ENCODE data around the gene KCNC1.

The KCNC1 gene

DNA sequence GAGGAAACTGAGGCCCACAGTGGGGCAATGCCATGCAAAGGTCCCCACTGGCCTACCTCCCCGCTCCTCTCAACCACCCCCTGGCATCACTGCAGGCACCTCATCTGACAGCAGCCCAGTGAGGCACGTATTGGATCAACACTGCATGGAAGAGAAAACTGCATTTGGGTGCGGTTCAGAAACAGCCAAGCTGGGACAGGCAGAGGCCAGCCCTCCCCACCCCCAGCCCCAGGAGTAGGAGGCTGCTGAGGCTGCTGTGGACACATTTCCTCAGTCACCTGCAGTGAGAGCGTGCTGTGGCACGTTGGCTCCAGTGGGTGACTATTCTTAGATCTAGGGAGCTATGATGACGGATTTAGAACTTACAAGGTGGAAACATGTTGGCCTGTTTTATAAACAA, 63.7 kb downstream of the KCNC1 start:
- DNase-seq, result no peak

DNA sequence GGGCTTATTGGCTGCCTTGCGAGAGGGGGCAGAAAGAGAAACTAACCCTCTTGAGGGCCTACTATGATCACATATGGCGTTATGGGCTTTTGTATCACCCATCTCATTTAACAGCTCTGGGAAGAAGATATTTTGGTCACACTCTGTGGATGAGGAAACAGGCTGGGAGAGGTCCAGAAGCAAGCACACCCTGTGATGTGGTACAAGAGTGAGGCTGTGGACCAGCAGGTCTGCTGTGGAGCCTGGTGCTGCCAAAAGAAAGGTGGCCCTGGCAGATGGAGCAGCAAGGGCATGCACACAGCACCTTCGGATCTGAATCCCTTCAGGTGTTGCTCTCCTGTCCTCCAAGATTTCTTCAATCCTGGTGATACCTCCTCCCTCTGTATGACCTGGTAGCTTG, 64.1 kb downstream of the KCNC1 start:
- no peak for DNase-seq

DNA sequence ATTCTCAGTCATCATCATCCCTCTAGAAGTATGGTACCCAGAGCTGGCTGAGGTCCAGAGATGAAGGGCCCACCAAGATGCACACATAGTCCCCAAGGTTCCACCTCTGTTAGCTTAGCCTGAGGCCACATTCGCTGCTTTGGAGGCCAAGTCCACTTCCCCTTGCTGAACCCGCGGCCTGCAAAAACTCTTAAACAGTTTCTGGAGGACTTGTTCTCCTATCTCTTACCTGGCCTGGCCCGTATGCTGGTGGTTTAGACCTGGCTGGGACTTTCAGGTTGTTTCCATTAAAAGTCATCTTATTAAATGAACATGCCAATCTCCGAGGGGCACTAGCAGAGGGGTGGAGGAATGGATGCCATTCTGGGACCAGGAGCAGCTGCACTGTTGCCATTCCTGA, 64.6 kb downstream of the KCNC1 start:
- DNase-seq, result no peak

DNA sequence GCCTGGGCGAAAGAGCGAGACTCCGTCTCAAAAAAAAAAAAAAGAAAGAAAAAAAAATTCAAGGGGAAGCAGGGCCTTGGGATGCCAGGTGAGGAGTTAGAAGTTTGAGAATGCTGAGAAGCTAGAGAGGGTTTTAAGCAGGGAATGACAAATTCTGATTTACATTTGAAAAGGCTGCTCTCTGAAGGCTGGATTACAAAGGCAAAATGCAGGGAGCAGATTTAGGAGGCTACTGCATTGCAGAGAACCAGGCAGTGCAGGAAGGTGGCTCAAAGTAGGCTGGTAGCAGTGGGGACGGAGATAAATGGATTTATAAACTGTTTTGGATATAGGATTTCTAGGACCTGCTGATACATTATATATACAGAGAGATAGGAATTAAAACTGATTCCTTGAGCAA, 66.6 kb downstream of the KCNC1 start:
- DNase-seq, result no peak

DNA sequence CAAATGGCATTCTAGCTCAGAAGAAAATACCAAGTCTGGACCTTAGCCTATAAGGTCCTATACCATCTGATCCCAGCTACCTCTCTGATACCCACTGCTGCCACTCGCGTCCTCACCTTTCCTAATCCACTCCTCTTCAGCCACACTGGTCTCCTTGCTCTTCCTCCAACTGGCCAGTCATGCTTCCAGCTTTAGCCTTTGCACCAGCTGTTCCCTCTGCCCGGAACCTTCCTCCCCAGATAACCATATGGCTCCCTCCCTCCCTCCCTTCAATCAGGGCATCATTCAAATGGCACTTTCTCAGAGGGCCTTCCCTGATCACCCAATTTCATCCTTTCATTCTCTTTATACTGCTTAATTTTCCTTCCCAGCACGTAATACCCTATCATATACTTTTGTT, 67.9 kb downstream of the KCNC1 start:
- DNase-seq, result no peak

DNA sequence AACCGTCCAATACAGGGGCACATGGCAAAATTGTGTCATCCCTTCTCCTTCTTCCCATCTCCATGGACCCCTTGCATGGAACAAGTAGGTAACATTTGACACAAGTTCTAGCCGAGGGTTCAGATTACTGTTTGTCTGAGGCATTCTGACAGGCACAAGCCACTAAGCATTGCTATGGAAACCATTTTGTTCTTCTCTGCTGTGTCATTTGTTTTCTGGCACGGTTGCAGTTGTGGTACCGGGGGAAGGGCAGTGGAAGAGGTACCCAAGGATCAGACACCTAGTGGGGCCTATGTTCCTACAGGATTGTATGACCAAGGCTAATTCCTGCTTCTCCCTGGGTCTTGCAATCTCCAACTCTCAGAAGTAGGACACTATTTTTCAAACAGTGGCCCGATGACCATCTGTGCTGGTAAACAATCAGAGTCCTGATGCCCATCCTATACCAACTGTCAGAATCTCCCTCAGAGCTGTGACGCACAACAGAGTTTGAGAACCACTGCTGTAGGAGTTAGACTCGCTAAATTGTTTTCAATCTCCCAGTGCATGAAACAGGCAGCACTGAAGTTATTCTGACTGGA, 69.3 kb downstream of the KCNC1 start:
- DNase-seq, result no peak

DNA sequence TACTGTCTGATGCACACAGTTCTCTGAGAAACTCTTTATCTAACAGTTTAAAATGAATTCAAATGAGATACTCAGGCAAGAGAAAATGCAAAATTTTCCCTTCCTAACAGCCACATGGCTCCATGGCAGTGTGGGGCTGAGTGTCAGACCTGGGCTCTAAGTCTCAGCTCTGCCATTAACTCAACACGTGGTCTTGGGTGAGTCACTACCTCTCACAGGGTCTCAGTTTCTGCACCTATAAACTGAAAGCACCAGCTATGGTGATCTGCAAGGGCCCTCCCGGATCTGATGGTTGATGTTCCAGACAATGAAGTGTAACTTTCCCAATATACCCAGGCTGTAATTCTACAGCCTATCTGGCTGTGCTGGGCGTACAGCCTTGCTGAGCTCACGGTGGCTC, 70.5 kb downstream of the KCNC1 start:
- DNase-seq, result no peak

DNA sequence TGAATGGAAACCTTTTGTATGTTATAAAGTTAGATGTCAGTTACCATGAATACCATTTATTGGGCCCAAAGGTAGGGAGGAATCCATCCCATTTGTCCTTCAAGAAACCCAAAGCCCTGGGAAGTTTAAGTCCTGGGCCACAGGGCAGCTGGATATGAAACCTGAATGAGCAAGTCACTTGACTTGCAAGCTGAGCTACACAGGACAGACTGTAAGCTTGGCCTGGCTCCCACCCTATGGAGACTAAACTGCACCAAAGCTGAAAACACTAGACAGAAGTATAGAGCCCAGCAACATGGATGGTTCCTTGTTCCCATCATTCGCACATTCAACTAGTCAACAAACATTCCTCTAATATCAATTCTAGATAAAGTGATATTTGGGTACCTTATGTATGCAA, 71.3 kb downstream of the KCNC1 start:
- no peak for DNase-seq

DNA sequence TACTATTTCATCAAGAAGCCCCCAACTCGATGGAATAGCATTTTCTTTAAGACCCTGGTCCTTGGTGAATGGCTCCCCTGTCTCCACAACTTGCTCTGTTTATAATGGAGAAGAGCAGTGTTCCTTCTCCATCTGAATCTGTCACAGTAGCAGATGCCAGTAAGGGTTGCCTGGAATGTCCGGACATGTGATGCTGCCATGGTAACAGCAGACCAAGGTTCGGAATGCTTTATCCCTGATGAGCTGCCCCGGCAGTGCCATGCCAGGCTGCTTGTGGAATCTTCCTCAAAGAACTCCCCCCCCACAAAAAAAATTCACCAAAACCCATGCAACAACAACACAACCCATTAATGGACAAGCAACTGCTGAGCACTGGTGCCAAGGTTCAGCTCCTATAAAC, 72.5 kb downstream of the KCNC1 start:
- DNase-seq, result no peak

DNA sequence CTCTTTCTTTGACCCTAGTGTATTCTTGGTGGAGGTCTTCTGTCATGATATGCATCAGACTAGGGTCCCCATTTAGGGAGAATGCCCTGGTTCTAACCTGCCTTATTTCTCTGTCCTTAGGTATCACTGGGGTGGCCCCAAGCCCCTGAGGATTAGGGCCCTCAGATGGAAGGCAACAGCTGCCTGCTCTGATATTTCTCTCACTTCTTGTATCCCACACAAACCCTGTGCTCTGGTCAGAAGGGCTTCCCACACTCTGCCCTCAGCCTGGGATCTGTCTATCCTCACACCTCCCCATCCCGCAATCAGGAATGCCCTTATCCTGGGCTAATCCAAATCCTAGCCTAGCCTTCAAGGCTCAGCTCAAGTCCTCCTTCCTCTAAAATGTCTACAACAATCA, 75.5 kb downstream of the KCNC1 start:
- no peak for DNase-seq

DNA sequence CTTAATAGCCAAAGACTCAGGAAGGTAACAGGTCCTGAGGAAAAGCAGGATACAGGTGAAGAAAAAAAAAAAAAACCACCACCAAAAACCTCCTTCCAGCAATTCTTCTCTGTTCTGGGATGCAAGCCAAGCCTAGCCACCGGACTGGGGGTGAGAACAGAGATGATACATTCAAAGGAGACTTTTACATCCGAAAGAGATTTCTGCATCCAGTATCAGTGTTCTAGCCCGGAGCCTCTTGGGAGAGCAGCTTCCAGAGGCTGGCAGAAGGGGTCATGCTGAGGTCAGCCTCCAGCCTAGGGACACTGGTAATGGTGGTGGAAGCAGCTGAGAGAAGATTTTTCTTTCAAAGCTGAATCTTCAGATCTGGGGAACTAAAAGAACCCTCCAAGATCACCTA, 76.2 kb downstream of the KCNC1 start:
- DNase-seq, result no peak

DNA sequence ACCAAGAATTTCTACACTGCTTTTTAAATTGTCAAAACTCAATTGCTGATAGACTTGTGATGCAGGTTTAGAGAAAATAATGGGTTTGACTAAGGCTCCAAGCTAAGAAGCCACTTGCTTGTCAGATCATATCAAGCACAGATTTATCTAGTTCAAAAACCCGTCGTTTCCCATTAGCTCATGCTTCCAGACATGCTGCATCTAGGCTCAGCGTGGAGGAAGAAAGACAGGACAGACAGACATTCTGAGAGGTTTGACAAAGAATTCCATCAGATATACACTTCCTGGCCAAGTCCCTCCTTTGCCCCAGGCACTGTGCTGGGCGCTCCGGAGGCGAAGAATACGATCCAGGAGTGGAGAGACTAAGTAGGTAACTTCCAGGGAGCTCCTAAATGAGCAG, 76.8 kb downstream of the KCNC1 start:
- no peak for DNase-seq

DNA sequence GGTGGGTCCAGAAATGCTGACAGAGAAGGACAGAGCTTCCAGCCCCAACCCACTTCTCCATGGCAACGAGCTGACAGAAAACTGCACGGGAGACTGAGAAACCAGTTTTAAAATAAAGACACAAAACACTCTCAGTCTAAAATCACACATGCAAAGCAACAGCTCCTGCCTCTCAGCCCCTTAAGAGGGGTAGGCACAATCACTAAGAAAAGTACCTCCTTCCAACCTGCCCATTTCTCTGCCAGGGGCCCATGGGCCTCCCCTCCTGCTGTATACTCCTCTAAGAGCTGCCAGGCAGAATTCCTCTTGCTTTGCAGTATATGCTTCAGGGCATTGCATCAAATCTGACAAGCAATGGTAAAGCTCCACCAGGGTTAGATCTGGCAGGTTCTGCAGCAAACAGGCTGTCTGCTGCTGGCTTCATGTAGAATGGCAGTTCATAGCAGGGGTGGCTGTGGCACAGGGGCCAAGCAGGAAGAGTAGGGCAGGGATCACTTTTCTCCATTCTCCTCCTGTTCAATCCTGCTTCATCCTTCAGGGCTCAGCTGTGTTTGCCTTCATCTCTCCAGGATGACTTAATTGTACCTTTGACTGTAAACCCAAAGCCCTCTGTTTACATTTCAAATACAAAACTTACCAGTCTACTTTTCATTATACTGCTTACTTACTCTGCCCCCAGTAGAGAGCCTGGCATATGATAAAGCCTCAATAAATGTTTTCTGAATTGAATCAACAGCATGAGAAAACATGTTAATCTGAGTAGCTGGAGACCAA, 77.7 kb downstream of the KCNC1 start:
- DNase-seq, result no peak

DNA sequence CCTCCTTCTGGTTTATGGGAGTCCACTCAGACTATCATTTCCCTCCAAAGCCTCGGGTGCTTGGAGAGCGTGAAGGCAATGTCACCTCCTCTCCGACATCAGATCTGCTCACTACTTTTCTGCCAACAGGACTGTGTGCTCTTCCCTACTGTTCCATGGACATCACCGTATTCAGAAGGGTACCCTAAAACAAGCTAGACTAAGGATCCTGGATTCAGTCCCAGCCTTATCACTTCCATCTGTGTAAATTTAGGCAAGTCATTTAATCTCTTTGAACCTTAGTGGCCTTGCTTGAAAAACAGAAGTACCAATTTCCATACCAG, 78.2 kb downstream of the KCNC1 start:
- DNase-seq, result no peak

DNA sequence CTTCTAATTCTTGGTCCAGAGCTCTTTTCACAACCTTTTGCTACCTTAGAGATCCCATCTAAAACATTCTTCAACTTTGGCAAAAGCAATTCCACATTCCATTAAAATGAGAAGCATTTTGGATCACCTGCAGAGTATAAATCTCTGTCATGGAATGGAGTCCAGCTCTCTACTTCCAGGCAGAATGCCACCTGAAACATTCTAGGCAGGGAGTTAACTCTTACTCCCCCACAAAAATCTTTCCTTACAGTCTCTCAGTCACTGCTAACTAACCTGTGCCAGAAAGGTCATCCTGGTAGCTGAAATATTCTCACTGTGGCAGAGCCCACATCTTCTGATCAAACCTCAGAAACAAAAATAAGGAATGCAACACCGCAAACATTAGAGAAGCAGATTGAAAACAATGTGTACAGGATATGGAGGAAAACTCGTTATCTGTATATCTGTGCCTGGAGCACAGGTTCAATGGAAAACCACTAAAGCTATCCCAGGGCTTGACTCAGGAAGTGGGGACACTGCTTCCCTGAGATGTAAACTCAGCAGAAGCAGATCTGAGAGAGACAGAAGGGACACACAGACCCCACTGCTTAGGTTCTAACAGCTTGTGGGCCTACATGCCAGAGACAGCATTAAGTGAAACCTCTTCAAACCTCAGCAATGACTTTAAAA, 78.9 kb downstream of the KCNC1 start:
- DNase-seq, result no peak

DNA sequence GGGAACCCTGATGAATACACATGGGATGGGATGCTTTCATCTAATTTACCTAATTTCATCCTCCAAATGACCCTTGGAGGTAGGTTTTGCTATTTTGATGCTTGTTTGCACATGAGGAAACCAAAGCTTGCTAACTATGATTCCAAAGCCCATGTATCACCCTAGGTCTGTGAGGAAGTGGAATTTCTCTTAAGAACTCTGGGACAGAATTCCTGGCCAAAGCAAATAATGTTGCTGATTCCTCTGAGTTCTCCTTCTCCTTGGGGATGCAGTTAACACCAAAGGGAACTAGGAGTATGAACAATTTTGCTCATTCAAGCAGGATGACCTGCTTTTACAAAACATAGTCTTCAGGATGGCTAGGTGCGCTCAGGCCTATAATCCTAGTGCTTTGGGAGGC, 80.0 kb downstream of the KCNC1 start:
- no peak for DNase-seq

DNA sequence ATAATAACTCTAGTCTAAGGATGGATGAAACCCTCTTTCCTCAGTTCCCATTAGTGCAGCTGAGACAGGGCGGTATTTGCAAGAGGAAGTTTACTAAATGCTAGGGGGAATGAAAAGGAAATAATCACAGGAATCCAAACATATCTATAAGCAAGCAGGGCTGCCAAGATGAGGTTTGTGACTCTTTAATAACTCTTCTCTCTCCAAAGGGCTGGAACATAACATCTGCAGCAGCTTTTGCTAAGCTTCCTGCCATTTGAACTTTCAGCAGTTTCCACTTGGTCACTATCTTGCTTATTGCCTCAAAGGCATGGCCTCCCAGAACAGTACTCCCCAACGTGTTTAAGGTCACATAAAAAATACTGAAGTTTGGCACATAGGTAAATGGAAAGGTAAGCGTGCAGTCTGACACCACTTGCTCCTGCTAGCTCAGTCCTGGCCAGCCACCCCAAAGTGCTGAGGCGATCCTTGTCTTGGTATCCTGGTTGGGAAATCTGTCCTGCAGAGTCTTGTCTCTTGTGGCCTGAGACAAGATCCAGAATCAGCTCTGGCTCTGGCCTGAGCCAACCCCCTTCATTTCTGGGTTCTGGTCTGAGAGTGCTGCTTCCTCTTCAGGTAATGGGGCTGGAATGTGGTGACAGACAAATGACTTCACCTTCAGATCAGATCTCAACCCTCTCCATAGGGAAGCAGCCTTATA, 81.8 kb downstream of the KCNC1 start:
- DNase-seq, result no peak

DNA sequence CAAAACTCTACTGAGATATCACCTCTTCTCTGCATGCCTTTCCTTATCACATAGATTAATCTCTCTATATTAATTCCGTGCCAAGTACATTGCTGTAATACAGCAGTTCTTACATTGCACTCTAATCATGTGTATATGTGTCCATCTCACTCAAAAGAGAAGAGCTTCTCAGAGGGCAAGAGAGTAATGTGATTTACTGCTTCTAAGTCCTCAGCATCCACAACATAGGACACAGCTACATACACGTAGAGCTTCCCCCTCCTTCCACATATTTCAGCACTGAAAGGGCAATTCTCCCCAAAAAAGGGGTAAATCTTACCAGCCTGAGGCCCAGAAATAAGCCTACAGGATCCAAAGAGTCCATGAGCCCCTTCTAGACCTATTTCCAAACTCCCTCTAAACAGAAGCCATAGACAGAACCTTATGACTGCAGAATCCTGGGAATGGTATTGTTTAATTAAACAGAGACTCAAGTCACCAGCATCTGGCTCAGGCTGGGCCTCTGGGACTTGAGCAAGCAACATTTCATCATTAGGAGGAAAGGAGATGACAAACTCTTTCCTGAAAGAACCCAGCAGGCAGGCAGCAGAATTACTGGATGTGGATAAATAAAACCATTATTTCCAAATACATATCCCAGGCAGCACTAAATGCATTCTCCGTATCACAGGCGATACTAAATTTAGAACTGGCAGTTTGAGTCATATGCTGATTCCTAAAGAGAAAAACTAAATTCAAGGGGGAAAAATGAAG, 87.2 kb downstream of the KCNC1 start:
- no peak for DNase-seq

DNA sequence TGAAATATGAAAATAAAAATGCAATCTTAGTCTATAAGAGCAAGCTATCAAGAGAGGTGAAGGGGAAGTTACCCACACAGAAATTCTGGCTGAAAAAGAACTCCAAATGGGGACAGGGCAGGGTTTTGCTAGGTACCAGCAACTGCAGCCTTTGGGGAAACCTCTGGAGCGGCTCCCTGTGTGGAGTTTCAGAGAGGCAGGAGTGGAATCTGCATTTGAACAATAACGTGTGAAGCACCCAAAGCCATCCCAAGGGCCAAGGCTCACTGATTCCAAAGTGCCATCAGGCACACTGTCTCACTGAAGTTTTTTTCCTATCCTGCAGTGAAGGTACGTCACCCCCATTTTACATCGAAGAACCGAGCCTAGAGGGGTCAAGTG, 87.8 kb downstream of the KCNC1 start:
- no peak for DNase-seq

DNA sequence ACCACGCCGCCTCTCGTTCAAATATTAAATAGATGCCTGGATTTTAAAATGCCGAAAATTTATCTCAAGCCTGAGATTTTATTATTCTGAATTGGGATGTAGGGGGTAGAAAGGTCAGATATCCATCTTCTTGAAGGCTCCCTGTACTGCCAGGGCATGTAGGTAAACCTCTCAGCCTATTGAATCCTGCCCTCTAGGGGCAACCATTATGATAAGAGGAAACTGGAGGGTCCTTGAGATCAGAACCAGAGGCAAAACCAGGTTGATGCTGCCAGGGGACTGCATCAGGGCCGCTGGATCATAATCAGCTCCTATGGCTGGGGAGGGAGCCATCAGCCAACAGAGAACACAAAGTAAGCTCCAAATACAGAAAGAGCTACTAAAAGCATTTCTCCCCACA, 92.4 kb downstream of the KCNC1 start:
- no peak for DNase-seq

DNA sequence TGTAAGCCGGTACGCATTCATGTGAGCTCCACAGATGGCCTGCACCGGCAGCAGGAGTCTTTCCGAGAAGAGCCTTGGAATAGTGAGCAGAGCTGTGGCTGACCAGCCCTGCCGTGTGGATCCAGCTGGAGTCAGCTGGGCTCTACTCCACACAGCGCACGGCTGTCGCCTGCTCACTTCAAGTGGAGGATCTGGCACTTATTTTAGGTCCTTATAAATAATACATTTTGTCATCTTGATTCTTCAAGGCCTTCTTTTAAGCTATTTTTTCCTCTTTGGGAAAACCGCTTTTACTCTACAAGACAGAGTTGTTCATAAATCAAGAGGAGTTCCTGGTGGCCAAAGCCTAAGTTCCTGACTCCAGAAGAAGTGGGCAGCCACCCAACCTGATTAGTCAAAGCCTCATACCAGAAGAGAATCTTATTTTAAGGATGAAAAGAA, 93.8 kb downstream of the KCNC1 start:
- DNase-seq, result no peak

DNA sequence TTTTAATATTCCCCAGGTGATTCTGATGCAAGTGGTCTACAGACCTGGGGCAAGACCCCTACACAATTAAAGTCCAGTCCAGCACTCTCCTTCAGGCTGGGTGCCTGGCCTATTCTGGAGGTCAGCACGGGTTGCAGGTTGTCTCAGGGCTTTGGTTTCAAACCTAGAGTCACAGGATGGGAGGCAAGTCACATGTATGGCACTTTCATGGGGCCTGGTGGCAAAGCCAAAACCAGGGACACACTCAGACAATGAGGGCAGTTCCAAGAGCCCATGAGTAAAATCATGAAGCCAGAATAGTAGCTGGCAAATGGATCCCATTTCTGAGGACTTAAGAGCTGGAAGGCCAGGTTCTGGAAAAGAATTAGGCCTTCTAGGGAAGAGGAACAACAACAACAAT, 96.6 kb downstream of the KCNC1 start:
- DNase-seq, result no peak

DNA sequence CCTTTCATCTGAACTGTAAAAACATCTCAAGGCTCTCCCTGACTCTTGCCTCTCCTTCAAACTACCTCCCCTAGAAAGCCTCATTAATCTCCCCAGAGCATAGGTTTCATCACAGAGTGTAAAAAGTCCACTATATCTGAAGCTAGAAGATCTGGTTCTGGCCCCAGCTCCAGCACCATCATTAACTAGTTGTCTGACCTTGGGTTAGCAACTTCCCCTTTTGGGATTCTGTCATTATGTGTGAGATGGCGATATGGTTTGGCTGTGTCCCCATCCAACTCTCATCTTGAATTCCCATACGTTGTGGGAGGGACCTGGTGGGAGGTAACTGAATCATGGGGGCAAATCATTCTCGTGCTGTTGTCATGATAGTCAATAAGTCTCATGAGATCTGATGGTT, 97.3 kb downstream of the KCNC1 start:
- DNase-seq, result no peak
